ENCODE measurements around the gene CDC42BPA.
"Not testable (repeated sequence)": the region's sequence is repeated elsewhere in the genome, so short reads cannot be mapped to it uniquely, and the experiment has no call there.

Gene CDC42BPA

GRCh38 chr1:227111782-227112181 is 206.5 kb downstream of the CDC42BPA start:
- Histone ChIP-seq H3K27ac (ENCODE audit: low read depth, low read length) (no peak overlapping the region), H3K4me1 (ENCODE audit: control insufficient read depth, insufficient read depth, low read length) (no peaks in the 10 kb centered on the region), H3K9ac (ENCODE audit: low read length) (no peak overlapping the region), H3K4me3 (ENCODE audit: low read length) (no peak overlapping the region), H3K36me3 (ENCODE audit: control insufficient read depth, insufficient read depth, low read length) (peaks cover 4% of the 10 kb centered on the region), H3K27me3 (ENCODE audit: control insufficient read depth, insufficient read depth, low read length) (no peaks in the 10 kb centered on the region)

GRCh38 chr1:227105291-227105690 is 213.0 kb downstream of the CDC42BPA start:
- not testable (repeated sequence) for H3K9ac ChIP-seq (ENCODE audit: low read length); H3K27me3 ChIP-seq (ENCODE audit: control insufficient read depth, insufficient read depth, low read length); H3K4me3 ChIP-seq (ENCODE audit: low read length); H3K27ac ChIP-seq (ENCODE audit: low read depth, low read length); H3K4me1 ChIP-seq (ENCODE audit: control insufficient read depth, insufficient read depth, low read length); H3K36me3 ChIP-seq (ENCODE audit: control insufficient read depth, insufficient read depth, low read length)

- Histone ChIP-seq H3K9ac (ENCODE audit: low read length) (no peak overlapping the region), H3K27ac (ENCODE audit: low read depth, low read length) (no peak overlapping the region), H3K36me3 (ENCODE audit: control insufficient read depth, insufficient read depth, low read length) (no peaks in the 10 kb centered on the region), H3K4me3 (ENCODE audit: low read length) (no peak overlapping the region), H3K4me1 (ENCODE audit: control insufficient read depth, insufficient read depth, low read length) (no peaks in the 10 kb centered on the region), H3K27me3 (ENCODE audit: control insufficient read depth, insufficient read depth, low read length) (no peaks in the 10 kb centered on the region)
Observed at GRCh38 chr1:227102056-227102455, 216.2 kb downstream of the CDC42BPA start.

GRCh38 chr1:227094249-227094966 is 223.9 kb downstream of the CDC42BPA start:
- Histone ChIP-seq H3K4me3 (ENCODE audit: low read length) (no peak overlapping the region), H3K9ac (ENCODE audit: low read length) (no peak overlapping the region), H3K4me1 (ENCODE audit: control insufficient read depth, insufficient read depth, low read length) (no peaks in the 10 kb centered on the region), H3K27me3 (ENCODE audit: control insufficient read depth, insufficient read depth, low read length) (no peaks in the 10 kb centered on the region), H3K36me3 (ENCODE audit: control insufficient read depth, insufficient read depth, low read length) (no peaks in the 10 kb centered on the region), H3K27ac (ENCODE audit: low read depth, low read length) (no peak overlapping the region)

- Histone ChIP-seq H3K9ac (ENCODE audit: low read length) (no peak overlapping the region), H3K36me3 (ENCODE audit: control insufficient read depth, insufficient read depth, low read length) (no peaks in the 10 kb centered on the region), H3K4me3 (ENCODE audit: low read length) (no peak overlapping the region), H3K27me3 (ENCODE audit: control insufficient read depth, insufficient read depth, low read length) (no peaks in the 10 kb centered on the region), H3K4me1 (ENCODE audit: control insufficient read depth, insufficient read depth, low read length) (no peaks in the 10 kb centered on the region), H3K27ac (ENCODE audit: low read depth, low read length) (no peak overlapping the region)
Observed at GRCh38 chr1:227093309-227093708, 225.0 kb downstream of the CDC42BPA start.

- no peaks in the 10 kb centered on the region for H3K27me3 ChIP-seq (ENCODE audit: control insufficient read depth, insufficient read depth, low read length)
- no peak overlapping the region for H3K27ac ChIP-seq (ENCODE audit: low read depth, low read length)
- H3K9ac ChIP-seq (ENCODE audit: low read length), result no peak overlapping the region
- no peaks in the 10 kb centered on the region for H3K4me1 ChIP-seq (ENCODE audit: control insufficient read depth, insufficient read depth, low read length)
- H3K4me3 ChIP-seq (ENCODE audit: low read length), result no peak overlapping the region
- no peaks in the 10 kb centered on the region for H3K36me3 ChIP-seq (ENCODE audit: control insufficient read depth, insufficient read depth, low read length)
Observed at GRCh38 chr1:227092069-227092468, 226.2 kb downstream of the CDC42BPA start.

- no peak overlapping the region for H3K4me3 ChIP-seq (ENCODE audit: low read length)
- H3K27ac ChIP-seq (ENCODE audit: low read depth, low read length), result no peak overlapping the region
- H3K36me3 ChIP-seq (ENCODE audit: control insufficient read depth, insufficient read depth, low read length), result no peaks in the 10 kb centered on the region
- no peaks in the 10 kb centered on the region for H3K27me3 ChIP-seq (ENCODE audit: control insufficient read depth, insufficient read depth, low read length)
- H3K9ac ChIP-seq (ENCODE audit: low read length), result no peak overlapping the region
- H3K4me1 ChIP-seq (ENCODE audit: control insufficient read depth, insufficient read depth, low read length), result no peaks in the 10 kb centered on the region
Observed at GRCh38 chr1:227086636-227087035, 231.7 kb downstream of the CDC42BPA start.

- H3K27me3 ChIP-seq (ENCODE audit: control insufficient read depth, insufficient read depth, low read length), result no peaks in the 10 kb centered on the region
- no peak overlapping the region for H3K4me3 ChIP-seq (ENCODE audit: low read length)
- H3K27ac ChIP-seq (ENCODE audit: low read depth, low read length), result no peak overlapping the region
- H3K36me3 ChIP-seq (ENCODE audit: control insufficient read depth, insufficient read depth, low read length), result no peaks in the 10 kb centered on the region
- H3K4me1 ChIP-seq (ENCODE audit: control insufficient read depth, insufficient read depth, low read length), result no peaks in the 10 kb centered on the region
- H3K9ac ChIP-seq (ENCODE audit: low read length), result no peak overlapping the region
Observed at GRCh38 chr1:227082999-227083746, 235.1 kb downstream of the CDC42BPA start.

- no peak overlapping the region for H3K27ac ChIP-seq (ENCODE audit: low read depth, low read length)
- H3K4me1 ChIP-seq (ENCODE audit: control insufficient read depth, insufficient read depth, low read length), result no peaks in the 10 kb centered on the region
- H3K36me3 ChIP-seq (ENCODE audit: control insufficient read depth, insufficient read depth, low read length), result no peaks in the 10 kb centered on the region
- H3K9ac ChIP-seq (ENCODE audit: low read length), result no peak overlapping the region
- no peaks in the 10 kb centered on the region for H3K27me3 ChIP-seq (ENCODE audit: control insufficient read depth, insufficient read depth, low read length)
- H3K4me3 ChIP-seq (ENCODE audit: low read length), result no peak overlapping the region
Observed at GRCh38 chr1:227077783-227078182, 240.5 kb downstream of the CDC42BPA start.

- H3K27ac ChIP-seq (ENCODE audit: low read depth, low read length), result no peak overlapping the region
Observed at GRCh38 chr1:227073786-227074185, 244.5 kb downstream of the CDC42BPA start.

GRCh38 chr1:227072991-227073390 is 245.3 kb downstream of the CDC42BPA start:
- H3K27ac ChIP-seq (ENCODE audit: low read depth, low read length), result no peak overlapping the region
- no peaks in the 10 kb centered on the region for H3K27me3 ChIP-seq (ENCODE audit: control insufficient read depth, insufficient read depth, low read length)
- no peak overlapping the region for H3K9ac ChIP-seq (ENCODE audit: low read length)
- H3K4me1 ChIP-seq (ENCODE audit: control insufficient read depth, insufficient read depth, low read length), result no peaks in the 10 kb centered on the region
- no peak overlapping the region for H3K4me3 ChIP-seq (ENCODE audit: low read length)
- no peaks in the 10 kb centered on the region for H3K36me3 ChIP-seq (ENCODE audit: control insufficient read depth, insufficient read depth, low read length)

More at GRCh38 chr1:227073786-227074185, 244.5 kb downstream of the CDC42BPA start:
- Histone ChIP-seq H3K36me3 (ENCODE audit: control insufficient read depth, insufficient read depth, low read length) (no peaks in the 10 kb centered on the region), H3K27me3 (ENCODE audit: control insufficient read depth, insufficient read depth, low read length) (no peaks in the 10 kb centered on the region), H3K4me1 (ENCODE audit: control insufficient read depth, insufficient read depth, low read length) (no peaks in the 10 kb centered on the region), H3K4me3 (ENCODE audit: low read length) (no peak overlapping the region), H3K9ac (ENCODE audit: low read length) (no peak overlapping the region)

- Histone ChIP-seq H3K4me1 (ENCODE audit: control insufficient read depth, insufficient read depth, low read length) (no peaks in the 10 kb centered on the region), H3K36me3 (ENCODE audit: control insufficient read depth, insufficient read depth, low read length) (no peaks in the 10 kb centered on the region), H3K27ac (ENCODE audit: low read depth, low read length) (no peak overlapping the region), H3K27me3 (ENCODE audit: control insufficient read depth, insufficient read depth, low read length) (no peaks in the 10 kb centered on the region), H3K4me3 (ENCODE audit: low read length) (no peak overlapping the region), H3K9ac (ENCODE audit: low read length) (no peak overlapping the region)
Observed at GRCh38 chr1:227071895-227072587, 246.3 kb downstream of the CDC42BPA start.

All from rectal smooth muscle tissue (tissue), 1 donor.